CD4-positive, alpha-beta T cell treated with Interleukin-15 for 1 hour (primary cell): Measurements from ENCODE around the gene LUC7L.
"Not testable (repeated sequence)": the region's sequence is repeated elsewhere in the genome, so short reads cannot be mapped to it uniquely, and the experiment has no call there.

Source experiments
- DNase-seq: peaks from one replicate; pipeline ENCODE4 v3.0.0-alpha.2; 2020

Gene LUC7L

DNA sequence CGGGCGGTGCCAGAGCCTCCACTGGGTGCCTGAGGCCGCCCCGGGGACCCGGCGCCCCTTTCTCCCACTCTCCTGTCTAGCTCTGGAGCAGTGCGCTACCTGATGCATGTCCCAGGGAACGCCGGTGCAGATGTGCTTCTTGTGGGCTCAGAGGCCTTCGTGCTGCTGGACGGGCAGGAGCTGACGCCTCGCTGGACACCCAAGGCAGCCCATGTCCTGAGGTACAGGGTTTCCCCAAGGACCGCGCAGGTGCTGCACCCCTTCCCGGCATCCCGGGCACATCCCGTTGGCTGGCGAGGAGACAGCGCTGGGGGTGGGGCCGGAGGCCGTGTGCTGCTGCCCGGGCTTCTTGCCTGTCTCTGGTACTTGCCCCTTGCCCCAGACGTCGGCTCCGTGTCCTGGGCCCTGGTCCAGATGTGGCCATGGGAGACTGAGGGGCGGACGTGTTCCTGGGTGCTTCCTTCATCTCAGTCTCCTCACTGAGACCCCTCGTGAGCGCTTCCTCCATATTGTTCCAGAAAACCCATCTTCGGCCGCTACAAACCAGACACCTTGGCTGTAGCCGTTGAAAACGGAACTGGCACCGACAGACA lies 34.0 kb upstream of the LUC7L start:
- no peak for DNase-seq

DNA sequence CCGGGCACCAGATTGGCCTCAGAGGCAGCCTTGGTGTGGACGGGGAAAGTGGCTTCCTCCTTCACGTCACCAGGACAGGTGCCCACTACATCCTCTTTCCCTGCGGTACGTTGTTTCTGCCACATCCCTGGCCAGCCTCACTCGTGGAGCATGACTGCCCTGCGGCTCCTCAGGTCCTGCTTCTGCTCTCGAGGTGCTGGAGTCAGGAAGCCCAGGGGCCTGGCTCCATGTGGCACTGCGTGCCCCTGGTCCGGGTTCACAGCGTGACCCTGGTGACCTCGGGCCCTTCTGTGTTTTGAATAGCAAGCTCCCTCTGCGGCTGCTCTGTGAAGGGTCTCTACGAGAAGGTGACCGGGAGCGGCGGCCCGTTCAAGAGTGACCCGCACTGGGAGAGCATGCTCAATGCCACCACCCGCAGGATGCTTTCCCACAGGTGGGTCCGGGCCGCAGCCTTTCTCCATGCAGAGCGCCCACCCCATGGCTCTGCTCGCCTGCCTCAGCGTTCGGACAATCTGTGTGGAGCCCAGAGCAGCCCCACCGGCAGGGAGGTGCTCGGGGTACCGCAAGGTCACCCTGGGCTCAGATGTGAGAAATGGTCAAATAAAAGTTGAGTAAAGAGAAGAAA lies 33.0 kb upstream of the LUC7L start:
- no peak for DNase-seq

DNA sequence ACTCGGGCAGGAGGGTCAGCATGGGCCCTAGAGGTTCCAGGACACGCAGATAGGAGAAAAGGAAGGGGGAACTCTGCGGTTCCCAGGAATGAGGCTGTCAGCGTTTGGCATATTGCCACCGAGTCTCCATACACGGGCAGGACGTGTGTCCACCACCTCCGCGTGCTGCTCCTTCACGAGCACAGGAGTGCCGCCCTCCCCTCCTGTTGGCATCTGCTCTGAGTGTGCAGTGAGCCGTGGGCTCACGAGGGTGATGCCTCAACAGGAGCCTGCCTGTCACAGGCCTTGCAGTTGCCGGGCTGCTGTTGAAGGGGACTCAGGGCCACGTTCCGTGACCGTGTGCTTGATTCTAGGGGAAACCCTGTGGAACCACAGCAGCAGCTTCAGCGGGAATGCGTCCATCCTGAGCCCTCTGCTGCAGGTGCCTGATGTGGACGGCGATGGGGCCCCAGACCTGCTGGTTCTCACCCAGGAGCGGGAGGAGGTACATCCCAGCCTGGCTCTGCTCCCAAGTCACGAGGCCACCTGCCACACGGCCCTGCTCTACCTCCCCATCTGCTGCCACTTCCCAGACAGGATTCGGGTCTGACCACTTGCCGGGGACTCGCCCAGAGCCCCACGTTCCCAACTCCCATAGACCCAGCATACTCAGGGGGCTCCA lies 31.9 kb upstream of the LUC7L start:
- no peak for DNase-seq

DNA sequence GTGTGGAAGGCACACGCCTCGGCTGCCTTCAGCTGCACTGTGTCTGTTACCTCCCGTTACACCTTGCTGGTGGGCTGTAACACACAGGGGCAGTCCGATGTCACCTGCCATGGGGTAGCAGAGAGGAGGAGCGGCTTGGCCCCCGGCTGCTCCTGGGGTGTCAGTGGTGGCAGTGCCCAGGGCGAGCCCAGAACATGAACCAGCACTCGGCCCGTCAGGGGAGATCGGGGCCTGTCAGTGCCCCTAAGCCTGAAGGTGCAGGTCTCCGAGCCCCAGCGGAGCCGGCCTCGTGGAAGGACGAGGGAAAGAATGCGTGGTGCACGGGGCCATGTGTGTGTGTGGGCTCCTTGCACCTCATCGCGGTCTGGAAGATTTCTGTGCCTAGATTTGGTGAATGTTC lies 31.1 kb upstream of the LUC7L start:
- DNase-seq = no peak

DNA sequence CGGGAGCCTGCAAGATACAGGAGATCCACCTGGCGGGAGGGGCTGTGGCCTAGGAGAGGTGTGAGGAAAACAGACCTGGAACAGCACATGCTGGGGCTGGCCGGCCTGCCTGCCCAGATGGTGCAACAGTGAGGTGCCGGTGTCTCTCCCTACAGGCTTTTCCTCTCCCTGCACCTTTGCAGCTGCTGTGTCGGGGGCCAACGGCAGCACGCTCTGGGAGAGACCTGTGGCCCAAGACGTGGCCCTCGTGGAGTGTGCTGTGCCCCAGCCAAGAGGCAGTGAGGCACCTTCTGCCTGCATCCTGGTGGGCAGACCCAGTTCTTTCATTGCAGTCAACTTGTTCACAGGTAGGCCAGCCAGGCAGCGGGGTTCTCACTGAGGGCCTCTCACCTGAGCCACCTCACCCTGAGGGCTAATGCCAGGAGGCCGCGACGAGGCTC lies 30.6 kb upstream of the LUC7L start:
- DNase-seq = no peak

DNA sequence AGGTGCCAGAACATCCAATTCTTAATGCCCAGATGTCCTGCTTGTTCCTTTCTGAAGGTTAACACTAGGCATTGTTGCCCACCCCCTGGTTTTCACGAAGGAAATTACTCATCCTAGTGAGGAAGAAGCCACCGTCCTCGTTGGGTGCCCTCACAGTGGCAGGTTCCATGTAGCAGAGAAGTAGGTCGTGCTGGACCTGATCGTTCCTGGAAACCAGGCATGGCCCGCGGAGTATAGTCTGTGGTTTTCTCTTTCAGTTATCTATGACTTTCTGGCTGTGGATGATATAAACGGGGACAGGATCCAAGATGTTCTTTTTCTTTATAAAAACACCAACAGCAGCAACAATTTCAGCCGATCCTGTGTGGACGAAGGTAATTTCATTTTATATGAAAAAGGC lies 30.0 kb upstream of the LUC7L start:
- no peak for DNase-seq

DNA sequence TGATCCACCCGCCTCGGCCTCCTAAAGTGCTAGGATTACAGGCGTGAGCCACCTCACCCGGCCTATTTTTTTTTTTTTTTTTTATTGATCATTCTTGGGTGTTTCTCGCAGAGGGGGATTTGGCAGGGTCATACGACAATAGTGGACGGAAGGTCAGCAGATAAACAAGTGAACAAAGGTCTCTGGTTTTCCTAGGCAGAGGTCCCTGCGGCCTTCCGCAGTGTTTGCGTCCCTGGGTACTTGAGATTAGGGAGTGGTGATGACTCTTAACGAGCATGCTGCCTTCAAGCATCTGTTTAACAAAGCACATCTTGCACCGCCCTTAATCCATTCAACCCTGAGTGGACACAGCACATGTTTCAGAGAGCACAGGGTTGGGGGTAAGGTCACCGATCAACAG lies 28.8 kb upstream of the LUC7L start:
- DNase-seq = not testable (repeated sequence)

DNA sequence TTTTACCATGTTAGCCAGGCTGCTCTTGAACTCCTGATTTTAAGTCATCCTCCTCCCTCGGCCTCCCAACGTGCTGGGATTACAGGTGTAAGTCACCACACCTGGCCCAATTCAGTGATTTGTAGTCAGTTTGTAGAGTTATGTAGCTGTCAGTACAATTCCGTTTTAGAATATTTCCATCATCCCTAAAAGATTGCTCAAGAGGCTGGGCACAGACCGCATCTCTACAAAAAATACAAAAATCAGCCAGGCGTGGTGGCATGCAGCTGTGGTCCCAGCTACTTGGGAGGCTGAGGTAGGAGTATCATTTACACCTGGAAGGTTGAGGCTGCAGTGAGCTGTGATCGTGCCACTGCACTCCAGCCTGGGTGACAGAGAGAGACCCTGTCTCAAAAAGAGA lies 25.9 kb upstream of the LUC7L start:
- DNase-seq = no peak

DNA sequence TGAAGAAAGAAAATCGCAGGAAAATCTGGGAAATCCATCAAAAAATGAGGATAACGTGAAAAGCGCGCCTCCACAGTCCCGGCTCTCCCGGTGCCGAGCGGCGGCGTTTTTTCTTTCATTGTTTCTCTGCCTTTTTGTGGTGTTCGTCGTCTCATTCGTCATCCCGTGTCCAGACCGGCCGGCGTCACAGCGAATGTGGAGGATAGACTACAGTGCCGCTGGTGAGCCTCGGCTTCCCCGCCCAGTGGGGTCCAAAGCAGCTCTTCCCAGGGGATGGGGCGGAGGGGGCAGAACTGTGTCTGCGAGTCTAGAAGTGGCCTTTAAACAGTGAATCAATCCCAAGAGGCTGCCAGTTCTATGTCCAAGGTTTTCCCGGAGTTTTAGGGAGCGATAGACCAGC lies 25.2 kb upstream of the LUC7L start:
- DNase-seq = no peak

DNA sequence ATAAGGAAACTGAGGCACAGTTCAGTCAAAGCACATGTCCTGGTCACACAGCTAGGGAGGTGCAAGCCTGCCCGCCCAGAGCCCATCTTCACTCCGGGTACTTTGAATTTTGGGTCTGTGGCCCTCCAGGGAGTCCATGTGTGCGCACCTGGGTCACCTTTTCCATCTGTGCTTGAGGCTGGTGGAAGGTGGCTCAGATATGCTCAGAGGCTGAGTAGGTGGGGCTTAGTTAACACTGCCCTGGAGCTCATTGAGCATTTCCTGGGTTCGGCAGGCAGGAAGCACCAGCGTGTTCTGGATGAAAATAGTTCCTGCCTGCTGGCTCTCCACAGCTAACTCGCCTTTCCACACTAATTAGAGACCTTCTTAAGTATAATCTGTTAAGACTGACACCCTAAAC lies 24.6 kb upstream of the LUC7L start:
- DNase-seq = no peak

DNA sequence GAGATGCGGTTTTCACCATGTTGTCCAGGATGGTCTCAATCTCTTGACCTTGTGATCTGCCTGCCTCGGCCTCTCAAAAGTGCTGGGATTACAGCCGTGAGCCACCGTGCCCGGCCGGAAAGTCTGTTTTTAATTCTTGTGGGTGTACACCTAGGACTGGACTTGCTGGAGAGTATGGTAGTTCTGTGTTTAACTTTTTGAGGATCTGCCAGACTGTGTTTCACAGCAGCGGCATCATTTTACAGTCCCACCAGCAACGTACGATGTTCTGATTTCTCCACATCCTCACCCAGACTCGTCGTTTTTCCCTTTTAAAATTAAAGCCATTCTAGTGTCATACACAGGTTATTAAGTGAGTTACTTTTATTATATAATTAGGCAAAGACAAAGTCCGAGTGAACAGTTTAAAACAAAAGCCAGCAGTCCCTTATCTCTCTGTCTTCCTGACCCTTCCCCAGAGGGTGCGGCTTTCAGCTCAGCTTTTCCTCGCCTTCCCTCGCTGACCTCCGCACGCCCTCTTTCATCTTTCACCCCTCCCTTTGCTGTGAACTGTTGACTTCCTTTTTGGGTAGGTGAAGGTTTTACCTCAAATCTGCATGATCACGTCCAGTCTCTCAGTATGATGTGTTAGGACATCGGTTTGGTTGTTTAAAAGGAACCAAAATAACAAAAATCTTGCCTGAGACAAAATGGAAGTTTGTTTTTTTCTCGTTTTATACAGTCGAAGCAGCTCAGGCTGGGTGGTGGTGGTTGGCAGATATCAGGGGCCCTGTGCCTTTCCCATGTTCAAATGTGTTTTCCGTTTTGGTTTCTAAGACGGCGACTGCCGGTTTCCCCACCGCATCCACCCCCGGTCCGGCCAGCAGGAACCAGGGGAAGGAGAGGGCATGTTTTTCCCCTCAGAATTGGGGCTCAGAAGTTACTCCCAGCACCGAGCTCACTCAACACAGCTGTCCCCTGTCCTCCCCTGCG lies 23.4 kb upstream of the LUC7L start:
- DNase-seq = no peak

DNA sequence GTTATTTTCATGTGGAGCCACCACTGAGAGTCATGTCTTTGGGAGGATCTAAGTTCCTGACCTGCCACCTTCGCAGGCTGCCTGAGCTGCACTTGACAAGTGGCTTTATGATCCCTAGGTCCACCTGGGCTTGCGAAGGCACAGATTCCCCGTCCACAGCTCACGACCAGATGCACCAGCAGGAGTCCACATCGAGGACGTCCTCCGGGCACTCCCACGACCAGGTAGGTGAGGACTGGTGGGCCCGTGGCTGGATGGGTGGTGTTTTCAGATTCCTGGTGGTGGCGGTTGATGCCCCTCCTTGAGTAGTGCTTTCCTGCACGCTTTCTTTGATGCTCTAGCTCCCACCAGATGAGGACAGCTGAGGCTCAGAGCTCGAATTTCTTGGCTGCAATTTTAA lies 20.2 kb upstream of the LUC7L start:
- DNase-seq = no peak

DNA sequence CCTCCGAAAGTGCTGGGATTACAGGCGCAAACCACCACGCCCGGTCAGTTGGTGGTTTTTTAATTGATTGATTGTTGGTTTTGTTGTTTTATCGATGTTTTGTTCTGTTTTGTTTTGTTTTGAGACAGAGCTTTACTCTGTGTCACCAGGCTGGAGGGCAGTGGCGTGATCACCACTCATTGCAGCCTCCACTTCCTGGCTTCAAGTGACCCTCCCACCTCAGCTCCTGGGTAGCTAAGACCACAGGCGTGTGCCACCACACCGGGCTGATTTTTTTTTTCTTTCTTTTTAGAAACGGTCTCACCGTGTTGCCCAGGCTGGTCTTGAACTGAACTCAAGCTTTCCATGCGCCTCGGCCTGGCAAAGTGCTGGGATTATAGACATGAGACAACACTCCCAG lies 17.8 kb upstream of the LUC7L start:
- no peak for DNase-seq

DNA sequence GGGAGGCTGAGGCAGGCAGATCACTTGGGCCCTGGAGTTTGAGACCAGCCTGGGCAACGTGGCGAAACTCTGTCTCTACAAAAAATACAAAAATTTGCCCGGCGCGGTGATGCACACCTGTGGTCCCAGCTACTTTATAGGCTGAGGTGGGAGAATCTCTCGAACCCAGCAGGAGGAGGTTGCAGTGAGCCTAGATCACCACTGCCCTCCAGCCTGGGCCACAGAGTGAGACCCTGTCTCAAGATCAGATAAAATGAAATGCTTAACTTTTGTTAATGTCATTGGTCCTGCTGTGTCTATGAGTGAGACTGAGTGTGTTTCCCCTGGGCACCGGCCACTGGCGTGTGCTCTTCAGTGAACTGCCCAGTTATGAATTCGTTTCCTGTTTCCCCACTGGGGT lies 15.9 kb upstream of the LUC7L start:
- DNase-seq = no peak

DNA sequence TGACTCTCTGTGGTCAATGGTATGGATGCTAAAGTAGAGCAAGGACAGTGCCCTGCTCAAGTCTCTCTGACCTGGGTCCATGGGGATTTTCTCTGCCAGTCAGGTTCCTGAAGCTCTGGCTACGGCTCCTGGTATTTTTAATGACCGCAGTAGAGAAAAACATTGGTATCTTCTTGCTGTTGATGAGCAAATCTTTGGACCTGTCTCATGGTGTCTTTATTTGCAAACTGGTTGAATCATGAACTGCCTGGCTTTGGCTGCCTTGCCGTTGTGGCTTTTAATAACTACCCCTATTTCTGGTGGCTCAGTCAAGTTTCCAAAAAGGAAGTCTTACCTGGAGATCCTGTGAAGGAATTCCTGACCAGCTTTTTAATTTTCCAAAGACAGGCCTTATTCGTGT lies 14.1 kb upstream of the LUC7L start:
- no peak for DNase-seq

DNA sequence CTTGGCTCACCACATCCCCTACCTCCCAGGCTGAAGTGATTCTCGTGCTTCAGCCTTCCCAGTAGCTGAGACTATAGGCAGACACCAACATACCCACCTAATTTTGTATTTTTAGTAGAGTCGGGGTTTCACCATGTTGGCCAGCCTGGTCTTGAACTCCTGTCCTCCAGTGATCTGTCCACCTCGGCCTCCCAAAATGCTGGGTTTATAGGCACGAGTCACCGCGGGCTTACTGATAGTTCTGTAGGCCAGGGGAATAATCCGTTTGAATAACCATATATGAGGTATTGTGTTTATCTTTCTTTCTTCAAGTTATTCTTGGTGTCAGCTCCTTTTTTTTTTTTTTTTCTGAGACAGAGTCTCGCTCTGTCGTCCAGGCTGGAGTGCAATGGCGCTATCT lies 13.0 kb upstream of the LUC7L start:
- DNase-seq = no peak

DNA sequence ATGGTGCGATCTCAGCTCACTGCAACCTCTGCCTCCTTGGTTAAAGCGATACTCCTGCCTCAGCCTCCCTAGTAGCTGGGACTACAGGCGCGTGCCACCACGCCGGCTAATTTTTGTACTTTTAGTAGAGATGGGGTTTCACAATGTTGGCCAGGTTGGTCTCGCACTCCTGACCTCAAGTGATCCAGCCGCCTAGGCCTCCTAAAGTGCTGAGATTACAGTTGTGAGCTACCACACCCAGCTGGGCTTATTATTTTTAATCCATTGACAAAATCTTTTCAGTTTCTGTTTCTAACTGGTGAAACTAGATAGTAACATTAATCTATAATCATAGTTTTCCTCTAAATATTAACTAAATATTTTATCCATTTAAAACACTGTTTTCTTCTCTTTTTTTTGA lies 11.3 kb upstream of the LUC7L start:
- no peak for DNase-seq

DNA sequence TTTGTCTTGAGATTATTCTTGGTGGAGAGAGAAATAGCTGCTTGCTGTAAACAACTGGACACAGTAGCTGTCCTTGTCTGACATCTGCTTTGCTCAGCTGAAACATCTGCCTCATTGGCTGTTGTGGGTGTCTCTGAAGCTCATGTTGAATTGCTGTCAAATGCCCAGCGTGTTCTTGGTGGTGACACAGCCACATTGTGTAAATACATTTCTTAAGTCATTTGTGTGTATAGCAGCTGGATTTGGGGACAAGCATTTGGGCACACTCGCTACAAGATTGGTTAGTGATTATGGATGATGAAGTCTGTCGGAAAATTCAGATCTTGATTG lies 10.7 kb upstream of the LUC7L start:
- DNase-seq = no peak

DNA sequence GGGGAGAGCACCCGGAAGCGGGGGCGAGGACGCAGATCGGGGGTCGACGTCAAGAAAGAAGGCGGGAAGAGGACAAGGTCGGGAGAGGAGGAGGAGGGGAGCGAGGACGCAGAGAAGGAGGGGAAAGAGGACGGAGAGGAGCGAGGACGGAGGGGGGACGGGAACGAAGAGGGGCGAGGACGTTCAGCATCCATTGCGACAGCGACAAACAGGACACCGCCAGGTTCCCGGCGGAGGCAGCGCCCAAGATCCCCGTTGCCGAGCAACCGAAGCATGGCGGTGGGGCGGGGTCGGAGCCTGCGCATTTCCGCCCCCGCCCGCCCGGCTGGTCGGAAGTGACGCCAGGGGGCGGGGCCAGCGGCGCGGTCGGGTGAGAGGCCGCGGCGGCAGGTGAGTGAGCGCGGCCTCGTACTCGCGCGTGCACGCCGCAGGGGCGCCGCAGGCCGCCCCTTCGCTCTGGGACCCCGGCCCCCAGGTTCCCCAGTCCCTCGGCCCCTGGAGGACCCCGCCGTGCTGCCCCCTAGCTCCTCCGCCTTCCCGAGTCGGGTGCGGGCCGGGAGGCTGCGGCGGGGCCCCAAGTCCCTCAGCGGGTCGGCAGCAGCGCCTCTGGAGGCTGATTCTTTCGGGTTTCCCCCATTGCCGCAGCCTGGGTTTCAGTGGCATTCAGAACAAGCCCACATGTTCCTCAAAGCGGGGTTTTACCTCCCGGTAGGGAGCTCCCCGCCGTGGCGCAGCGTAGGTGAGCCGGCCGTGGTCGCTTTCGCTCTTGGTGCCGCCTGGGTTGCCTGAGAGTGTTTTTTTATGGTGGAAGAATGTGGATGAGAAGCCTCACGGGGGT lies 5.4 kb upstream of the LUC7L start, which contains the start of gene FAM234A:
FAM234A (plus strand) TSS at position 354 of the 838 bp plus-strand sequence. CDS start 19,593 bp downstream, outside the sequence.
- peak; percentile 94 for DNase-seq

DNA sequence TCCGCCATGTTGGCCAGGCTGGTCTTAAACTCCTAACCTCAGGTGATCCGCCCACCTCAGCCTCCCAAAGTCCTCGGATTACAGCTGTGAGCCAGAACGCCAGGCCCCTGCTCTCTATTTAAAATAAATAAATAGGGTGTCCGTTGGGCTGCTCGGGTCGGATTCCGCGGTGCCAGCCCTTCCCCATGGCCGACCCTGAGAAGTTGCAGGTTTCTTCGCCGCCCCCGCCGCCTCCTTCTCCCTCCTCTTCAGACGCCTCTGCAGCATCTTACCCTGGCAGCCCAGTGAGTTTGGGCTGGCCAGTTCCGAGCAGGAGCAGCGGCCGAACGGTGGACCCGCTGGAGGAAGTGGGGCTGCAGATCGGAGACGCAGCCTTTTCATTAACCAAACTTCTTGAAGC lies 1.7 kb upstream of the LUC7L start:
- DNase-seq = no peak

DNA sequence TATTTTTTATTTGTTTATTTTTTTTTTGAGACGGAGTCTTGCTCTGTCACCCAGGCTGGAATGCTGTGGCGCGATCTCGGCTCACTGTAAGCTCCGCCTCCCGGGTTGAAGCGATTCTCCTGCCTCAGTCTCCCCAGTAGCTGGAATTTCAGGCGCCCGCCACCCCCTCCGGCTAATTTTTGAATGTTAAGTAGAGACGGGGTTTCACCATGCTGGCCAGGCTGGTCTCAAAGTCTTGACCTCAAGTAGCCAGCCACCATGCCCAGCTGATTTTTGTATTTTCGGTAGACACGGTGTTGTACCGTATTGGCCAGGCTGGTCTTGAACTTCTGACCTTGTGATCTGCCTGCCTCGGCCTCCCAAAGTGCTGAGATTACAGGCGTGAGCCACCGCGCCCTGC lies 1.1 kb upstream of the LUC7L start:
- not testable (repeated sequence) for DNase-seq

DNA sequence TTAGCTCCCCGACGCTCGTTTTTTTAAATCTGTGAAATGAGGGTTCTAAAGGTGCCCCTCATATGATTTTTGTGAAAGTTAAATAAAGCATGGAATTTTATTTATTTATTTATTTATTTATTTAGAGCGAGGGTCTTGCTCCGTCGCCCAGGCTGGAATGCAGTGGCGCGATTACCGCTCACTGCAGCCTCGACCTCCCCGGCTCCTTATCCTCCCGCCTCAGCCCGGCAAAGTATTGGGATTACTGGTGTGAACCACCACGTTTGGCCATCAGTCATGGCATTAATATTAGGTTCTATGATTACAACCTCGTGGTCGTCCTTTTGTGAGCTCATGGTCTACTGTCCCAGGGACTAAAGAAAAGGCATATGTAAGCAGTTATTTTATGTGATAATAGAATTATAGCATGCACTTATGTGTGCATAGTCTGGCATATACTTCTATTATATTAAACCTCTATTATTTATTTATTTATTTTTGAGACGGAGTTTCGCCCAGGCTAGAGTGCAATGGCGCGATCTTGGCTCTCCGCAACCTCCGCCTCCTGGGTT lies 557 bp upstream of the LUC7L start:
- DNase-seq = no peak
